CD14-positive monocyte (primary cell): ENCODE results near the gene CXADR. TPM values are rescaled to one million over a fixed set of nuclear protein-coding genes. Genes with fewer than 3 reads are reported as not detected.
"Not testable (repeated sequence)": the region's sequence is repeated elsewhere in the genome, so short reads cannot be mapped to it uniquely, and the experiment has no call there.

Experiments used
- DNase-seq, 3 donors: peaks; one replicate each; pipeline ENCODE4 v3.0.0-alpha.2; 2011 to 2022
- H2AFZ ChIP-seq: 2 replicates; pipeline ENCODE4 v1.6.0; 2012; ENCODE audit warnings: mild to moderate bottlenecking, low read depth, low read length, inconsistent platforms; ENCODE audit not compliant: insufficient read depth, poor library complexity, severe bottlenecking
- H3K27ac ChIP-seq, 2 donors: 1 replicate in 1 of 2; 2 replicates in 1 of 2; pipeline ENCODE4 v1.5.1; 2012 to 2013; ENCODE audit warnings: low read length in 2 of 2, control low read depth in 1 of 2, inconsistent platforms in 1 of 2, low read depth in 1 of 2, mild to moderate bottlenecking in 1 of 2
- H3K27me3 ChIP-seq, 2 donors: one replicate each; pipeline versions ENCODE4 v1.6.0 to v1.6.1; 2011 to 2013; ENCODE audit warnings: low read length in 2 of 2; ENCODE audit not compliant: control insufficient read depth in 2 of 2, insufficient read depth in 2 of 2
- H3K36me3 ChIP-seq, 2 donors: replicated peaks in 1 of 2; 1 replicate in 1 of 2; 2 replicates in 1 of 2; pipeline versions ENCODE4 v1.5.1 to v1.6.1; 2012 to 2013; ENCODE audit warnings: low read length in 2 of 2, control low read depth in 1 of 2, inconsistent platforms in 1 of 2, mild to moderate bottlenecking in 1 of 2; ENCODE audit not compliant: insufficient read depth in 2 of 2, control insufficient read depth in 1 of 2
- H3K4me1 ChIP-seq, 2 donors: 1 replicate in 1 of 2; 2 replicates in 1 of 2; pipeline versions ENCODE4 v1.5.1 to v1.6.1; 2012 to 2013; ENCODE audit warnings: low read length in 2 of 2, control low read depth in 1 of 2, inconsistent platforms in 1 of 2, mild to moderate bottlenecking in 1 of 2, moderate library complexity in 1 of 2; ENCODE audit not compliant: insufficient read depth in 2 of 2, control insufficient read depth in 1 of 2
- H3K4me2 ChIP-seq: replicated peaks from 2 replicates; pipeline ENCODE3; 2012; ENCODE audit warnings: low read length, moderate library complexity, mild to moderate bottlenecking; ENCODE audit not compliant: poor library complexity, severe bottlenecking; ENCODE audit errors: extremely low read depth
- H3K4me3 ChIP-seq, 3 experiments: fragments of 200-600 bp in 1 of 3; sonication (generic) in 1 of 3; replicated peaks in 1 of 3; 1 replicate in 2 of 3; 2 replicates in 1 of 3; pipeline ENCODE4 v1.5.1; 2011 to 2013; ENCODE audit warnings: low read length in 3 of 3, mild to moderate bottlenecking in 3 of 3, control low read depth in 2 of 3, low read depth in 2 of 3, inconsistent platforms in 1 of 3, moderate library complexity in 1 of 3
- H3K79me2 ChIP-seq: 2 replicates; pipeline ENCODE4 v1.6.0; 2012; ENCODE audit warnings: mild to moderate bottlenecking, control low read depth, inconsistent platforms, low read length, moderate library complexity; ENCODE audit not compliant: insufficient read depth
- H3K9ac ChIP-seq: 2 replicates; pipeline ENCODE4 v1.6.0; 2017; ENCODE audit warnings: low read length, mild to moderate bottlenecking; ENCODE audit not compliant: insufficient read depth, poor library complexity, severe bottlenecking
- H3K9me3 ChIP-seq, 2 donors: replicated peaks in 1 of 2; 1 replicate in 1 of 2; 2 replicates in 1 of 2; pipeline versions ENCODE4 v1.5.1 to v1.6.1; 2012 to 2013; ENCODE audit warnings: low read length in 2 of 2, control low read depth in 1 of 2; ENCODE audit not compliant: control insufficient read depth in 1 of 2, insufficient read depth in 1 of 2
- H4K20me1 ChIP-seq: 2 replicates; pipeline ENCODE4 v1.6.0; 2012; ENCODE audit warnings: mild to moderate bottlenecking, low read length, control low read depth, moderate library complexity; ENCODE audit not compliant: insufficient read depth
- H3K27ac Mint-ChIP-seq, 7 donors: one replicate each; pipeline ENCODE4 v1.8.0; 2020; ENCODE audit warnings: mild to moderate bottlenecking in 7 of 7, mixed read lengths in 7 of 7, moderate library complexity in 6 of 7, inconsistent platforms in 2 of 7
- H3K27me3 Mint-ChIP-seq, 3 donors: one replicate each; pipeline ENCODE4 v1.8.0; 2021 to 2022; ENCODE audit warnings: low read depth in 3 of 3, mild to moderate bottlenecking in 3 of 3, mixed read lengths in 3 of 3, moderate library complexity in 3 of 3, inconsistent platforms in 1 of 3
- H3K36me3 Mint-ChIP-seq, 2 donors: one replicate each; pipeline ENCODE4 v1.8.0; 2020; ENCODE audit warnings: mixed read lengths in 2 of 2, inconsistent platforms in 1 of 2, mild to moderate bottlenecking in 1 of 2
- H3K4me1 Mint-ChIP-seq: one replicate; pipeline ENCODE4 v1.8.0; 2020; ENCODE audit warnings: mild to moderate bottlenecking, mixed read lengths
- H3K4me3 Mint-ChIP-seq, 2 donors: one replicate each; pipeline ENCODE4 v1.8.0; 2020; ENCODE audit warnings: mild to moderate bottlenecking in 2 of 2, mixed read lengths in 2 of 2, moderate library complexity in 1 of 2
- H3K9me3 Mint-ChIP-seq, 7 donors: one replicate each; pipeline ENCODE4 v1.8.0; 2020 to 2022; ENCODE audit warnings: mixed read lengths in 7 of 7, mild to moderate bottlenecking in 6 of 7, moderate library complexity in 6 of 7, inconsistent platforms in 2 of 7
- WGBS: methylation state at CpG from one replicate; pipeline ENCODE4 v1.1.5; 2013; ENCODE audit warnings: missing lambda C conversion rate; ENCODE audit not compliant: insufficient coverage; 5-methylcytosine and 5-hydroxymethylcytosine counted together
- intact Hi-C, 2 donors: fragments of 100-400 bp; cut with micrococcal nuclease; formaldehyde crosslinking; loops; one replicate each; pipeline versions ENCODE4 v1.15.0 to v1.15.1; 2023
- polyA plus RNA-seq, 3 donors: library from polyadenylated mRNA; depleted of rRNA in 1 of 3; unstranded in 2 of 3; stranded (reverse) in 1 of 3; fragments of 300-500 nt in 2 of 3; fragments of >200 nt in 1 of 3; fragmentation: Illumina TruSeq in 2 of 3; gene quantifications; 1 replicate in 2 of 3; 2 replicates in 1 of 3; pipeline ENCODE4 v1.2.3, GENCODE V29; 2012 to 2021
- TF ChIP-seq, protein P1 (sequence below): fragments of 200-600 bp; IDR thresholded peaks from one replicate; pipeline ENCODE4 v1.8.0; 2022; ENCODE audit warnings: antibody characterized with exemption, mild to moderate bottlenecking

Gene CXADR
- polyA plus RNA-seq, 3 donors = not detected

DNA sequence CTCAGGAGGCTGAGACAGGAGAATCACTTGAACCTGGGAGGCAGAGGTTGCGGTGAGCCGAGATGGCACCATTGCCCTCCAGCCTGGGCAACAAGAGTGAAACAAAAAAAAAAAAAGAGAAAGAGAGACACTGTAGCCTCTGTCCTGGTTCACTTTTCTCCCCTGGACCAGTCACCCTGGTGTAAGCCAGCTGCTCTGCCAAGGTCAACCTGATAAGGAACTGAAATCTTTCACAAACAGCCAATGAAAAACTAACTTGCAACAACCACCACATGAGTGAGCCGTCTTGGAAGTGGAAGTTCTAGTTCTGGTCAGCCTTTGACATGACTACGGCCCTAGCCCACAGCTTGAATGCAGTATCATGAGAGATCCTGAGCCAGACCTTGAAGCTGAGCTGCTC is 36.8 kb upstream of the CXADR start:
- H3K27ac ChIP-seq = no peak overlapping the region
- no peak overlapping the region for H3K4me2 ChIP-seq
- peak overlapping the region in 1 of 7 donors; percentile 76 for H3K27ac Mint-ChIP-seq
- H3K36me3 Mint-ChIP-seq = no peaks in the 10 kb centered on the region
- intact Hi-C loops = no loop called here
- WGBS = 92% methylated on average over 2 of the region's 4 CpGs
- no peaks in the 10 kb centered on the region for H3K79me2 ChIP-seq
- H3K9me3 Mint-ChIP-seq = peaks cover 0 to 8% (median 3%) of the 10 kb centered on the region in 7 donors
- H3K4me1 ChIP-seq = peaks cover 0 to 4% of the 10 kb centered on the region in 2 donors
- no peaks in the 10 kb centered on the region for H3K9me3 ChIP-seq
- H3K4me3 ChIP-seq = no peak overlapping the region
- H4K20me1 ChIP-seq = no peaks in the 10 kb centered on the region
- H3K4me1 Mint-ChIP-seq = peaks cover 3% of the 10 kb centered on the region
- H3K4me3 Mint-ChIP-seq = no peak overlapping the region
- no peak overlapping the region for H2AFZ ChIP-seq
- DNase-seq = peak; percentile 6 to 30 (median 14)
- H3K27me3 ChIP-seq = no peaks in the 10 kb centered on the region
- H3K9ac ChIP-seq = no peak overlapping the region
- TF ChIP-seq, protein P1, sequence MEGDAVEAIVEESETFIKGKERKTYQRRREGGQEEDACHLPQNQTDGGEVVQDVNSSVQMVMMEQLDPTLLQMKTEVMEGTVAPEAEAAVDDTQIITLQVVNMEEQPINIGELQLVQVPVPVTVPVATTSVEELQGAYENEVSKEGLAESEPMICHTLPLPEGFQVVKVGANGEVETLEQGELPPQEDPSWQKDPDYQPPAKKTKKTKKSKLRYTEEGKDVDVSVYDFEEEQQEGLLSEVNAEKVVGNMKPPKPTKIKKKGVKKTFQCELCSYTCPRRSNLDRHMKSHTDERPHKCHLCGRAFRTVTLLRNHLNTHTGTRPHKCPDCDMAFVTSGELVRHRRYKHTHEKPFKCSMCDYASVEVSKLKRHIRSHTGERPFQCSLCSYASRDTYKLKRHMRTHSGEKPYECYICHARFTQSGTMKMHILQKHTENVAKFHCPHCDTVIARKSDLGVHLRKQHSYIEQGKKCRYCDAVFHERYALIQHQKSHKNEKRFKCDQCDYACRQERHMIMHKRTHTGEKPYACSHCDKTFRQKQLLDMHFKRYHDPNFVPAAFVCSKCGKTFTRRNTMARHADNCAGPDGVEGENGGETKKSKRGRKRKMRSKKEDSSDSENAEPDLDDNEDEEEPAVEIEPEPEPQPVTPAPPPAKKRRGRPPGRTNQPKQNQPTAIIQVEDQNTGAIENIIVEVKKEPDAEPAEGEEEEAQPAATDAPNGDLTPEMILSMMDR = no peak
- H3K27me3 Mint-ChIP-seq = peaks cover 0 to 7% (median 2%) of the 10 kb centered on the region in 3 donors
- no peaks in the 10 kb centered on the region for H3K36me3 ChIP-seq

DNA sequence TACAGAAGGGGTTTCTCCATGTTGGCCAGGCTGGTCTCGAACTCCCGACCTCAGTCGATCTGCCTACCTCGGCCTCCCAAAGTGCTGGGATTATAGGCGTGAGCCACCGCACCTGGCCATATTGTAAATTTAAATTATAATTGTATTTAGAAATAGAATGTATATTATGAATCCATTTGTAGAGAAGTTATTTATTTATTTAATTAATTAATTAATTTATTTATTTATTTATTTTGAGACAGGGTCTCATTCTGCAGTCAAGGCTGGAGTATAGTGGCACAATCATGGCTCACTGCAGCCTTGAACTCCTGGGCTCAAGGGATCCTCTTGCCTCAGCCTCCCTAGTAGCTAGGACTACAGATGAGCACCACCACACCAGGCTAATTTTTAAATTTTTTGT is 34.7 kb upstream of the CXADR start:
- no CpG with 5 or more reads among the region's 6 CpGs for WGBS
- not testable (repeated sequence) for H3K9me3 Mint-ChIP-seq, H3K27ac Mint-ChIP-seq

More for the DNA sequence above, 34.7 kb upstream of the CXADR start:
- H4K20me1 ChIP-seq, H3K4me3 ChIP-seq, H3K27me3 ChIP-seq, H3K9ac ChIP-seq, H3K79me2 ChIP-seq, H2AFZ ChIP-seq, H3K36me3 ChIP-seq, DNase-seq, H3K9me3 ChIP-seq, H3K27ac ChIP-seq, intact Hi-C loops, H3K36me3 Mint-ChIP-seq, H3K4me3 Mint-ChIP-seq, H3K4me2 ChIP-seq, H3K4me1 ChIP-seq, H3K4me1 Mint-ChIP-seq, H3K27me3 Mint-ChIP-seq: not testable (repeated sequence)
